Measurements from ENCODE around the gene SHISA6.

- TF ChIP-seq CTCF (conservative IDR thresholded peaks at IDR 0.05; ENCODE audit: low read length), result no peak
- TF ChIP-seq EZH2phosphoT487 (IDR thresholded peaks at IDR 0.05; ENCODE audit: borderline replicate concordance, low read depth, low read length), result no peak
These were observed 251.5 kb downstream of the SHISA6 start for GRCh38 chr17:11492511-11492910.
